Skeletal muscle tissue (tissue), 4 donors: ENCODE measurements around the gene TRPM6. TPM values are rescaled to one million over a fixed set of nuclear protein-coding genes. Genes with fewer than 3 reads are reported as not detected.
"Not testable (repeated sequence)": the region's sequence is repeated elsewhere in the genome, so short reads cannot be mapped to it uniquely, and the experiment has no call there.

Source experiments
- H3K27ac ChIP-seq: one replicate; pipeline ENCODE4 v1.7.0; 2013; ENCODE audit warnings: mild to moderate bottlenecking, low read depth, low read length, inconsistent platforms
- H3K27me3 ChIP-seq, 3 donors: one replicate each; pipeline ENCODE4 v1.7.0; 2013; ENCODE audit warnings: low read length in 3 of 3; ENCODE audit not compliant: control insufficient read depth in 3 of 3, insufficient read depth in 3 of 3
- H3K36me3 ChIP-seq, 3 donors: one replicate each; pipeline ENCODE4 v1.7.0; 2013; ENCODE audit warnings: low read length in 3 of 3; ENCODE audit not compliant: control insufficient read depth in 3 of 3, insufficient read depth in 3 of 3
- H3K4me1 ChIP-seq, 3 donors: one replicate each; pipeline ENCODE4 v1.7.0; 2013; ENCODE audit warnings: low read length in 3 of 3, mild to moderate bottlenecking in 3 of 3; ENCODE audit not compliant: control insufficient read depth in 3 of 3, insufficient read depth in 3 of 3
- H3K4me3 ChIP-seq, 3 donors: one replicate each; pipeline ENCODE4 v1.7.0; 2013; ENCODE audit warnings: low read length in 3 of 3
- H3K9ac ChIP-seq, 3 donors: one replicate each; pipeline ENCODE4 v1.7.0; 2013; ENCODE audit warnings: low read length in 3 of 3, mild to moderate bottlenecking in 3 of 3, moderate library complexity in 2 of 3, low read depth in 1 of 3
- H3K9me3 ChIP-seq, 3 donors: one replicate each; pipeline ENCODE4 v1.7.0; 2013; ENCODE audit warnings: low read length in 3 of 3; ENCODE audit not compliant: control insufficient read depth in 3 of 3
- total RNA-seq: library from RNA; depleted of rRNA; stranded (reverse); fragments of >200 nt; gene quantifications from one replicate; pipeline ENCODE4 v1.2.3, GENCODE V29; 2014
- donor health status: Osteomylitis.

TRPM6 gene
- total RNA-seq, 1 donor from 2014 or later, result under 0.01 TPM

DNA sequence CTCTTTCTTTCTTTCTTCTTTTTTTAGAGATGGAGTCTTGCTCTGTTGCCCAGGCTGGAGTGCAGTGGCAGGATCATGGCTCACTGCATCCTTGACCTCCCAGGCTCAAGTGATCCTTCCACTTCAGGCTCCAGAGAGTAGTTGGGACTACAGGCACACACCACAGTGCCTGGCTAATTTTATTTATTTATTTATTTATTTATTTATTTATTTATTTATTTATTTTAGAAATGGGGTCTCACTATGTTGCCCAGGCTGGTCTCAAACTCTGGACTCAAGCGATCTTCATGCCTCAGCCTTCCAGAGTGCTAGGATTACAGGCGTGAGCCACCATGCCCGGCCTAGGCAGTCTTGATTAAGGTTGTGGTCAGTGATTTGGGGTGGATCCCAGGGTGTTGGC is 728 bp upstream of the TRPM6 start:
- not testable (repeated sequence) for H3K9me3 ChIP-seq, H3K4me1 ChIP-seq, H3K9ac ChIP-seq, H3K4me3 ChIP-seq, H3K27ac ChIP-seq, H3K36me3 ChIP-seq
- H3K27me3 ChIP-seq, result peaks cover 0 to 11% (median 9%) of the 10 kb centered on the region in 3 donors

DNA sequence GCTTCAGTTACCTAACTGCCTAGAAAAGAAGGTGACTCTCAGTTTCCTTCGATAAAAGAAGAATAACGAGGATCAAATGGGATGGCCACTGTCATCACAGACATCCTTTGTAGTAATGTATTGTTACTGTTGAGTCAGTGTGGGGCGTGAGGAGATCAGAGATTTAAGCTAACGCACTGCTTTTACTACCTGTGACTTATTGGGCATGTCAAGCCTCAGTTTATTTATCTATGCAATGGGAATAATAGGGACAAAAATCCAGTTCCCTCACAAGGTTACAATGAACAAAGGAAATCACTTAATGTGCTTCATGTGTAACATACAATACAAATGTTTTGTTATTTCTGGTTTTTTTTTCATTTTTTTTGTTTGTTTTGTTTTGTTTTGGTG is 255 bp upstream of the TRPM6 start:
- peaks cover 0 to 5% (median 0%) of the 10 kb centered on the region in 3 donors for H3K9me3 ChIP-seq
- H3K27ac ChIP-seq, result no peak overlapping the region
- no peaks in the 10 kb centered on the region for H3K36me3 ChIP-seq
- H3K4me3 ChIP-seq, result peak overlapping the region in 1 of 3 donors; percentile 64
- peak overlapping the region in 1 of 3 donors; percentile 59 for H3K9ac ChIP-seq
- H3K4me1 ChIP-seq, result peaks cover 0 to 7% (median 7%) of the 10 kb centered on the region in 3 donors
- H3K27me3 ChIP-seq, result peaks cover 0 to 11% (median 9%) of the 10 kb centered on the region in 3 donors

DNA sequence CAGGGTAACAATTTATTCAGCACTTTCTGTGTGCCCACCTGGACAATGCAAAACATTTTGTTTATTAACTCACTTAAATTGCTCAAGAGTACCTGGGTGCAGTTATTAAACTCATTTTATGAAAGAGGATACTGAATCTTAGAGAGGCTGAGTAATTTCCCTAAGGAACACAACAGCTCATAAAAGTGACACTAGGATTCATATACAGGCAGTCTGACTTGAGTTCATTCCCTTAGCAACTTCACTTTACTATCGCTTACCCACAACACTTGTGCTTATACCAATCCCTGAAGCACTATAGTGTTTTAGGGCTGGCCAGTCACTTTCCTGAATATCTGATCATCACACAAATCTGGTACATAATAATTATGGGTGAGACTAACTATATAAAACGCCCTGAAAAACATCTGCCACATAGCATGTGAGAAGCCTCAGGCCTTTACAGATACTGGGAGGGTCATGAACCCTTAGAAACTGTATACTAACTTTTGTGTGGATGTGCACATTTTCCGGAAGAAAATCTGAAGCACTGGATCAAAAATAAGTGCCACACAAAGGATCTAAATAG is 11.3 kb downstream of the TRPM6 start:
- Histone ChIP-seq H3K27ac (no peak overlapping the region), H3K9me3 (peaks cover 0 to 5% (median 2%) of the 10 kb centered on the region in 3 donors), H3K36me3 (no peaks in the 10 kb centered on the region), H3K9ac (no peak overlapping the region), H3K4me1 (no peaks in the 10 kb centered on the region), H3K4me3 (no peak overlapping the region), H3K27me3 (no peaks in the 10 kb centered on the region)

DNA sequence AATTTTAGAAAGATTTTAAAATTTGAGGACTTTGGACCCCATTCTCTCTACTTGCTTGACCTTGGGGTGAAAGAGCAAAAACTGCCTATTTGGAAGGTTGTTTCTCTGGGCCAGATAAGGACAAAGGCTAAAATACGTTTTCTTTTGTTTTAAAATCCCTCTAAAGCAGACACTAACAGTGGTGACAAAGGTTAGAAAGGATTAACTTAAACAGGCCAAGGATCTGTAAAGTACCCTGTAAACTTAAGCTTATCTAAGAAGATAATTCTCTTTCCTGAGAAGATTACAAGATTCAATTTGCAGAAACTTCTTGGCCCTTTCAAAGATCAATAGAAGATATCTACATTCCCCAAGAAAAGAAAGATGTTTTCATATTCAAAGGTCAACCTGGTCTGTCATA is 12.1 kb downstream of the TRPM6 start:
- Histone ChIP-seq H3K4me1 (no peaks in the 10 kb centered on the region), H3K9me3 (peaks cover 0 to 5% (median 2%) of the 10 kb centered on the region in 3 donors), H3K27ac (no peak overlapping the region), H3K36me3 (no peaks in the 10 kb centered on the region), H3K27me3 (no peaks in the 10 kb centered on the region), H3K4me3 (no peak overlapping the region), H3K9ac (no peak overlapping the region)

DNA sequence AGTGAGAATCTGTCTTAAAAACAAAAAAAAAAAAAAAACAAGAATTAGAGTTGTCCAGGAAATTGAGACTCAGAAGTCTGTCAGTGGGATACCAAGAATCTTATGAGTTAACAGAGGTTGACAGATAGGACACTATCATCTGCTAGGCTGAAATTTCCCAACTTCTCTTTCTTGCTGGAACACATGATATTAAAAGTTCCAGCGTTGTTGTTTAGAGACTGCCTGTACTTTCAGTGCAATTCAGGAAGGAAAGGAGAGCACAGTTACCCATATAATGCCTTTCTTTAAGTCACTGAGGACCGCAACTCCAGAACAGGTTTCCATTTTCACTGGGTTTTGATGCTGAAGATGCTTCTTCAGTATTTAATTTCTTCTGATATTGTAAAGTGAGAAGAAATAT is 13.5 kb downstream of the TRPM6 start:
- peaks cover 0 to 2% (median 0%) of the 10 kb centered on the region in 3 donors for H3K9me3 ChIP-seq
- H3K27ac ChIP-seq, result no peak overlapping the region
- no peak overlapping the region for H3K9ac ChIP-seq
- no peaks in the 10 kb centered on the region for H3K4me1 ChIP-seq
- no peaks in the 10 kb centered on the region for H3K27me3 ChIP-seq
- no peak overlapping the region for H3K4me3 ChIP-seq
- no peaks in the 10 kb centered on the region for H3K36me3 ChIP-seq

DNA sequence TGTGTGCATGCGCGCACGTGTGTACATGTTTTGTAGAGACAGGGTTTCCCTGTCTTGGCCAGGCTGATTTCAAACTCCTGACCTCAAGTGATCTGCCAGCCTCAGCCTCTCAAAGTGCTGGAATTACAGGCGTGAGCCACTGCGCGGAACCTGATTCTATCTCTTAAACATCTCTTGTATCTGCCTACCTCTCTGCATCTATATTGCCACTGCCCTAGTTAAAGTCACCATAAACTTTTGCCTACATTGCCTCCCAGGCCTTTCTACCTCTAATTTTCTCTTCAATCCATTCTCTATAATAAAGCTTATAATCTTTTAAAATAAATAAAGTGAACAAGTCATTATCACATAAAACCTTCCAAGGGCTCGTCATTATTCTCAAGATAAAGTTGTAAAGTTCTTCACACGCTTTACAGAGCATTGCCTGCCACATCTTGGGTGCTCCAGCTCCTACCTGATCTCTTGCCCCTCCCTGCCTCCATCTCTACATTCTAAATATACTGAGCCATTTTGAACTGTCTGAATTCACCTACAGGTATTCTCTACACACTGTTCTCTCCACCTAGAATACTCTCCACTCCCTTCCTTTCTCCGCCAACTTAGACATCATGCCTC is 15.0 kb downstream of the TRPM6 start:
- H3K4me3 ChIP-seq, result no peak overlapping the region
- H3K27me3 ChIP-seq, result no peaks in the 10 kb centered on the region
- H3K27ac ChIP-seq, result no peak overlapping the region
- H3K9ac ChIP-seq, result no peak overlapping the region
- H3K36me3 ChIP-seq, result no peaks in the 10 kb centered on the region
- no peaks in the 10 kb centered on the region for H3K4me1 ChIP-seq
- no peaks in the 10 kb centered on the region for H3K9me3 ChIP-seq

DNA sequence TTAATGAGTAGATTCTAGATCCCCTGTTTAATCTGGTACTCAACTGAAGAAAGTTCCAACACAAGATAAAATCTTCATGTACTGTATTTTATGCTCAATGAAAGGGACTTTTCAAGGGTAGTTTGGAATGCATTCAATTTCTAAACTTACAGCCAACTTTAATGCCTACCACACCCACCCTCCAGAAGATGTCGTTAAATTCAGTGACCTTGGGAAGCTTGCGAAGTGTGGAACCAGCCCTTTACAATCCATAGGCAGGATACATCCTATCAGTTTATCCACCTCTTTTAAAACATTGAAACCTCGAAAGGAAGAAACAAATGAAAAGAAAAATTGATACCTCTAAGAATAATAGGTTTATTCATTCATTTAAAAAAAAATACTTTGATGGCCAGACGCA is 20.2 kb downstream of the TRPM6 start:
- Histone ChIP-seq H3K4me1 (no peaks in the 10 kb centered on the region), H3K9ac (no peak overlapping the region), H3K27ac (no peak overlapping the region), H3K4me3 (no peak overlapping the region), H3K9me3 (no peaks in the 10 kb centered on the region), H3K36me3 (no peaks in the 10 kb centered on the region), H3K27me3 (no peaks in the 10 kb centered on the region)

DNA sequence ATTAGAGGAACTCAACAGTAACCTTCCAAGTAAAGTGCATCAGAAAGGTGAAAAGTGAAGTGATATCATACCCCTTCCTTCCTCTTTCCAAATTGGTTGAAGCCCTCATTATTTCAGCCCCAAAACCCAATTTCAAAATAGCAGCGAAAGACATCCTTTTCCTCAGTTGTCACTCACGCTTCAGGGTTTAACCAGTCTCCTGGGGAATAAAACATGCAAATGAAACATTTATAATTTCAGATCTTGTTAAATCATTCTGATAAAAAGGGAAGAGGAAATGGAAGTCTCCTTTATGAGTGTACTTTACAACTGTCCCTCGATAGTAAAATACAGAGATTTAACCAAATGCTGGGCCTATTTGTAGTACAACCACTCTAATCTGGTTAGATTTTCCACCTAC is 22.5 kb downstream of the TRPM6 start:
- Histone ChIP-seq H3K4me3 (no peak overlapping the region), H3K27ac (no peak overlapping the region), H3K9ac (no peak overlapping the region), H3K36me3 (no peaks in the 10 kb centered on the region), H3K27me3 (no peaks in the 10 kb centered on the region), H3K9me3 (no peaks in the 10 kb centered on the region), H3K4me1 (no peaks in the 10 kb centered on the region)

DNA sequence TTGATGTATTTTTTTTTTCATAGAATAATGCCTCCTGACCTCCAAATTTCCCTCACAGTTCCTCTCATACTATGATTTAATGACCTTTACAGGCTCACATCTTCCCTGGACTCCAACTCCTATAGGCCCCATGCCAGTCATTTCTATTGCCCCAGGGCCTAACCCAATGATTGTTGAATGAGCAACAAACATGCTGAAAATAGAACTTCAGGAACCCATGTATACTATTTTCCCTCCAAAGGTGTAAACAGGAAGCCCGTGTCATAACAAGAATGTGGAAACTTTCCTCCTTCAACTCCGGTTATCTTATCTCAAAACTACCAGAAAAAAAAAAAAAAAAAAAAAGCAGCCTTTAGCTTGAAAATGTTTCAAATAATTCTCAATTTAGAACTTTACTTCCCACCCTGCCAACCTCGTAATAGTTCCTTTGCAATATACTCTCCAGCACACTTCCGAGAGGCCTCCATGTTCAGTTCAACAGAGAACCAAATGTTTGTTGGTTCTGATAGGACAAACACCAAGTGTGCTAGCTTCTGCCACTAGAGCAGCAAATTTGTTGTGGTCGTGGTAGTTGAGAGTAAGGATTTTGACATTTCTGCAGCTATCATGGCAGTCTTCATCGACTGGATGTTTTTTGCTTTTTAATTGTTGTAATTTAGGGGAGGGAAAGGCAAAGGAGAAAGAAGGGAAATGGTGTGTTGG is 25.8 kb downstream of the TRPM6 start:
- no peaks in the 10 kb centered on the region for H3K27me3 ChIP-seq
- H3K9me3 ChIP-seq, result no peaks in the 10 kb centered on the region
- H3K27ac ChIP-seq, result no peak overlapping the region
- H3K36me3 ChIP-seq, result no peaks in the 10 kb centered on the region
- H3K4me3 ChIP-seq, result no peak overlapping the region
- H3K9ac ChIP-seq, result no peak overlapping the region
- H3K4me1 ChIP-seq, result no peaks in the 10 kb centered on the region

DNA sequence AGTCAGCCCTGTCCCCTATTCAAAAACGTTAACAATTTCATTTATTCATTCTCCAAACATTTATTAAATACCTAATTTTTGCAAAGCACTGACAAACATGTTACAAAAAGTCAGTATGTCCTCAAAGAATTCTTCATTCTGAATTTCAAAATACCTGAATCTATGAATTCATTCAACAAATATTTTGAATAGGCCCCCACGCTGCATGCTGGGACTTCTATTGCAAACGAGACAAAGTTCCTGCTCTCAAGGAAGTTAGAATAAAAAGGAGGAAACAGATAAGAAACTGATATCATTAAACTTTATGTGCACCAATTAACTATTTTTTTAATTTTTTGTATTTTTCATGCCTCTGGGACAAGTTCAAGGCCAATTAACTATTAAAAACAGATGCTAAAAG is 26.6 kb downstream of the TRPM6 start:
- Histone ChIP-seq H3K36me3 (no peaks in the 10 kb centered on the region), H3K4me3 (no peak overlapping the region), H3K9ac (no peak overlapping the region), H3K27ac (no peak overlapping the region), H3K4me1 (no peaks in the 10 kb centered on the region), H3K9me3 (no peaks in the 10 kb centered on the region), H3K27me3 (no peaks in the 10 kb centered on the region)
